ENCODE data around the gene NLRP10. TPM values are rescaled to one million over a fixed set of nuclear protein-coding genes. Genes with fewer than 3 reads are reported as not detected.

NLRP10 gene
- total and polyA plus RNA-seq, 8 donors, result not detected

DNA sequence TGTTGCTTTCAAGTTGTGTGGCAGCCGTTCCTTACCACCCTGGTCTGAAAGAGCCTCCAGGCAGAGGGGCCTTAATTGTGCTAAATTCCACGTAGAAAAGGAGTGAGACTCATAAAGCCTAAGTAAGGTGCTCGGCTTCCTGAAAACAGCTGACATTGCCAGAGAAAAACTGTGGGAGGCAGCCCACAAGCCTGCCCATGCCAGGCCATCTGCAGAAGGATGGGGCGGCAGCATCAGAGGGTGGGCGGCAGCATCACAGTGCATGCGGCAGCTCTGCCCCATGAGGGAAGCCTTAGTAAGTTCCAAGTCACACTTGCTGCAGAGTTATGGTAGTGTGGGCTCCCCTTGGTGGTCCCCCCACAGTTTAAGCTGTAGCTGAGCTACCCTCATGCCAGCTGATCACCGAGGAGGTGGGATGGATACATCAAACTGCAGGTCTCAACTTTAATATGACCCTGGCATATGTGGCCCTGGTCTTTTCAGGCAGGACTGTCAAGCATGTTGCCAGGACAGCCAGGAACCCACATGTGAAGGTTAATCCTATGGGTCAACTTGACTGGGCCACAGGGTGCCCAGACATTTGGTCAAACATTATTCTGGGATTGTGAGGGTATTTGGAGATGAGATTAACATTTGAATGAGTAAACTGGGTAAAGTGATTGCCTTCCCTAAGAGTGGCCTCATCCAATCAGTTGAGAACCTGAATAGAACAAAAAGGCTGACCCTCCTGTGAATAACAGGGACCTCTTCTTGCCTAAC is 18.8 kb upstream of the NLRP10 start:
- no peak for DNase-seq
- Histone ChIP-seq H3K27me3 (no peaks in the 10 kb centered on the region), H3K27ac (no peak overlapping the region), H3K9me3 (no peaks in the 10 kb centered on the region), H3K36me3 (peaks cover 0 to 5% (median 1%) of the 10 kb centered on the region in 4 donors), H3K4me1 (peaks cover 13 to 26% (median 21%) of the 10 kb centered on the region in 4 donors), H3K4me3 (no peak overlapping the region)
- intact Hi-C loops (cut with DNase I; ENCODE audit: low total_unique reads), result loop anchor here (5.0 kb wide), 1 partner anchor 92 kb away; no protein-coding TSS in a partner anchor
- TF ChIP-seq POLR2AphosphoS5 (IDR thresholded peaks at IDR 0.05) (no peak), EP300 (IDR thresholded peaks at IDR 0.05) (no peak), POLR2A (IDR thresholded peaks at IDR 0.05) (no peak)
- TF ChIP-seq, protein P1, sequence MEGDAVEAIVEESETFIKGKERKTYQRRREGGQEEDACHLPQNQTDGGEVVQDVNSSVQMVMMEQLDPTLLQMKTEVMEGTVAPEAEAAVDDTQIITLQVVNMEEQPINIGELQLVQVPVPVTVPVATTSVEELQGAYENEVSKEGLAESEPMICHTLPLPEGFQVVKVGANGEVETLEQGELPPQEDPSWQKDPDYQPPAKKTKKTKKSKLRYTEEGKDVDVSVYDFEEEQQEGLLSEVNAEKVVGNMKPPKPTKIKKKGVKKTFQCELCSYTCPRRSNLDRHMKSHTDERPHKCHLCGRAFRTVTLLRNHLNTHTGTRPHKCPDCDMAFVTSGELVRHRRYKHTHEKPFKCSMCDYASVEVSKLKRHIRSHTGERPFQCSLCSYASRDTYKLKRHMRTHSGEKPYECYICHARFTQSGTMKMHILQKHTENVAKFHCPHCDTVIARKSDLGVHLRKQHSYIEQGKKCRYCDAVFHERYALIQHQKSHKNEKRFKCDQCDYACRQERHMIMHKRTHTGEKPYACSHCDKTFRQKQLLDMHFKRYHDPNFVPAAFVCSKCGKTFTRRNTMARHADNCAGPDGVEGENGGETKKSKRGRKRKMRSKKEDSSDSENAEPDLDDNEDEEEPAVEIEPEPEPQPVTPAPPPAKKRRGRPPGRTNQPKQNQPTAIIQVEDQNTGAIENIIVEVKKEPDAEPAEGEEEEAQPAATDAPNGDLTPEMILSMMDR (IDR thresholded peaks at IDR 0.05), result no peak
- WGBS, 5 donors, result 77 to 88% (median 79%) methylated on average over 7 of the region's 7 CpGs

GRCh38 chr11:7982582-7983119 is 17.4 kb upstream of the NLRP10 start:
- intact Hi-C loops (cut with DNase I; ENCODE audit: low total_unique reads), result loop anchor here (5.0 kb wide), 1 partner anchor 90 kb away; no protein-coding TSS in a partner anchor
- WGBS, 5 donors, result 57 to 84% (median 73%) methylated on average over 1 of the region's 1 CpG
- no peak for TF ChIP-seq POLR2A (IDR thresholded peaks at IDR 0.05)
- TF ChIP-seq EP300 (IDR thresholded peaks at IDR 0.05), result no peak
- TF ChIP-seq POLR2AphosphoS5 (IDR thresholded peaks at IDR 0.05), result no peak
- TF ChIP-seq, protein P1 (IDR thresholded peaks at IDR 0.05), result no peak
- H3K36me3 ChIP-seq, result no peaks in the 10 kb centered on the region
- H3K4me3 ChIP-seq, result no peak overlapping the region
- DNase-seq, result no peak
- no peaks in the 10 kb centered on the region for H3K9me3 ChIP-seq
- no peaks in the 10 kb centered on the region for H3K27me3 ChIP-seq
- H3K4me1 ChIP-seq, result peaks cover 0 to 13% (median 7%) of the 10 kb centered on the region in 4 donors
- H3K27ac ChIP-seq, result no peak overlapping the region

GRCh38 chr11:7981619-7982157 is 16.4 kb upstream of the NLRP10 start:
- Histone ChIP-seq H3K9me3 (no peaks in the 10 kb centered on the region), H3K36me3 (no peaks in the 10 kb centered on the region), H3K4me1 (peaks cover 0 to 11% (median 5%) of the 10 kb centered on the region in 4 donors), H3K27ac (no peak overlapping the region), H3K27me3 (no peaks in the 10 kb centered on the region), H3K4me3 (no peak overlapping the region)
- intact Hi-C loops (cut with DNase I; ENCODE audit: low total_unique reads), result loop anchor here (5.0 kb wide), 1 partner anchor 89 kb away; no protein-coding TSS in a partner anchor
- TF ChIP-seq POLR2AphosphoS5 (IDR thresholded peaks at IDR 0.05) (no peak), EP300 (IDR thresholded peaks at IDR 0.05) (no peak), POLR2A (IDR thresholded peaks at IDR 0.05) (no peak)
- TF ChIP-seq, protein P1 (IDR thresholded peaks at IDR 0.05), result no peak
- WGBS, 5 donors, result 62 to 79% (median 74%) methylated on average over 1 of the region's 1 CpG
- no peak for DNase-seq

DNA sequence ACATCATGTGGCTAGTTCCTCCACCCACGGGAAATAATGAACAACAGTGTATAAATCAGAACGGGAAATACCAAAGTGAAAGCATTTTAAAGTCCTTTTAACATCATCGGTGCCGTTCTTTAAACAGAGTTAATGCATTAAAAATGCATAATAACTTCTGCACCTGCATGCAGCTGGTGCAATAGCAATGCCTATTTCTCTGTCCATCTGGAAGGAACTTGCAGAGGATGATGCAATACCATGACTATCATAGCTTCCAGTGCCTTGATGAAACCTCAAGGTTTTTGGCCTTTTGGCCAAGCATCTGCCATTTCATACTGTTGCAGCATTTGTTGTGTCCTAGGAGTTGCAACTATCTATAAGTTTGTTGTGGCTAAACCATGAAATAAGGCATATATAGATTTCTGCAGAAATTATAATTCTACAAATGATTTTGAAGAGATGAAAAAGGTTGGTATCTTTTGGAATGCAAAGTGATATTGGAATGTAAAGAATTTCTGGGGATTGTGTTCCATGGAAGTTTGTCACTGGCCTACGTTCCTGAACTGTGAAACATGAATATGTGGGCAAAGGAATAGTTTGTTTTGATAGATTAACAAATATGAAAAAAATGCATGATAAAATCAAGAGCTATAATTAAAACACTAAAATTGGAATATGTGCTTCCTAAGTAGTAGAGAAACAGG is 12.1 kb upstream of the NLRP10 start:
- 46 to 62% (median 56%) methylated on average over 5 of the region's 5 CpGs for WGBS, 5 donors
- H3K27me3 ChIP-seq, result no peaks in the 10 kb centered on the region
- no peaks in the 10 kb centered on the region for H3K36me3 ChIP-seq
- H3K4me3 ChIP-seq, result no peak overlapping the region
- TF ChIP-seq POLR2AphosphoS5 (IDR thresholded peaks at IDR 0.05) (no peak), EP300 (IDR thresholded peaks at IDR 0.05) (no peak)
- no peak overlapping the region for H3K27ac ChIP-seq
- intact Hi-C loops (cut with DNase I; ENCODE audit: low total_unique reads), result no loop called here
- no peak for DNase-seq
- H3K9me3 ChIP-seq, result no peaks in the 10 kb centered on the region
- H3K4me1 ChIP-seq, result no peaks in the 10 kb centered on the region
